ENCODE results near the gene EGFR. TPM values are rescaled to one million over a fixed set of nuclear protein-coding genes. Genes with fewer than 3 reads are reported as not detected.

The EGFR gene
- total RNA-seq, 5 donors from 2014 or later (not counting 1 experiment from before 2014, with no cell fraction given) = 0.16 to 0.79 (median 0.35) TPM; not detected in 2

DNA sequence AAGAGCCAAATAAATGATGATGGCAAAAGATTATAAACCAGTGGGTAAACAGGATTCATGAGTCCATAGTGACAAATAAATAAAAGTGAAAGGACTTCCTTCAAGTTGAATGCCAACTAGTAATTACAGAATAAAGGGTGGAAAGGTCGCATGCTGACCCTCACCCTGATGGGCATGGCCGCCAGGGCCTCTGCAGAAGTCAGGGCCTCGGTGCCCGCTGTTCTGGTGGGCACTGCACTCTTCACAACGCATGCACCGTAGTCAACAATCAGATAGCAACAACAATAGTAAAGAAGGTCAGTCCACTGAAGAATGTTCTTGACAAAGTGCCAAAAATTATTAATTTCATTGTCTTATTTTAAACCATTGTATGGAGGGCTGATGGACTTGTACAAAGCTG, 223.1 kb downstream of the EGFR start:
- H3K36me3 ChIP-seq (ENCODE audit: control insufficient read depth in 2 of 2, extremely low read depth in 1 of 2, insufficient read depth in 1 of 2, low read length in 1 of 2) = no peaks in the 10 kb centered on the region
- POLR2A ChIA-PET = no interaction called here
- CTCF ChIA-PET = no interaction called here
- H3K9me3 Mint-ChIP-seq = no peaks in the 10 kb centered on the region
- H3K4me1 Mint-ChIP-seq = no peaks in the 10 kb centered on the region
- H3K27me3 Mint-ChIP-seq = peaks cover 8 to 17% of the 10 kb centered on the region in 2 donors
- H3K4me1 ChIP-seq (ENCODE audit: control insufficient read depth in 1 of 2, extremely low read depth in 1 of 2, insufficient read depth in 2 of 2, low read length in 2 of 2) = no peaks in the 10 kb centered on the region
- ATAC-seq (replicated peaks in 1 of 4) = no peak
- H3K27ac ChIP-seq (ENCODE audit: low read length) = no peak overlapping the region
- no peaks in the 10 kb centered on the region for H3K9me3 ChIP-seq
- no peak overlapping the region for H3K4me3 ChIP-seq (ENCODE audit: control insufficient read depth in 1 of 2, extremely low read depth in 1 of 2, low read length in 1 of 2)
- no peak for DNase-seq
- H3K4me3 Mint-ChIP-seq = no peak overlapping the region
- peaks cover 2 to 18% of the 10 kb centered on the region in 2 experiments for H3K27me3 ChIP-seq (replicated peaks in 1 of 2; ENCODE audit: control insufficient read depth in 2 of 2, extremely low read depth in 1 of 2, insufficient read depth in 2 of 2, low read length in 1 of 2)
- H3K27ac Mint-ChIP-seq = no peak overlapping the region
- H3K36me3 Mint-ChIP-seq = no peaks in the 10 kb centered on the region
- WGBS (ENCODE audit: insufficient coverage) = no CpG with 5 or more reads among the region's 6 CpGs

DNA sequence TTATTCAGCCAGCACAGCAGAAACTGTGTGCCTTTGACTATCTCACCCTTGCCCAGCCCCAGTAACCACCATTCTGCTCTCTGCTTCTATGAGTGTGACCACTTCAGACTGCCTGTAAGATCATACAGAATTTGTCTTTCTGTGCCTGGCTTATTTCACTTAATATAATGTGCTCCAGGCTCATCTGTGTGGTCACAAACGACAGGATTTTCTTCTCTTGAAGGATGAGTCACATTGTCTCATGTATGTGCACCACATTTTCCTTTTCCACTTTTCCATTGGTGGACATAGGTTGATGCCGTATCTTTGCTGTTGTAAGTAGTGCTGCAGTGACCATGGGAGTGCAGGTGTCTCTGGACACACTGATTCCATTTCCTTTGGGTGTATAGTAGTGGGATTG, 223.8 kb downstream of the EGFR start:
- no CpG with 5 or more reads among the region's 2 CpGs for WGBS (ENCODE audit: insufficient coverage)
- CTCF ChIA-PET = no interaction called here
- no peak overlapping the region for H3K27ac ChIP-seq (ENCODE audit: low read length)
- POLR2A ChIA-PET = no interaction called here
- H3K9me3 Mint-ChIP-seq = no peaks in the 10 kb centered on the region
- H3K27me3 ChIP-seq (replicated peaks in 1 of 2; ENCODE audit: control insufficient read depth in 2 of 2, extremely low read depth in 1 of 2, insufficient read depth in 2 of 2, low read length in 1 of 2) = peaks cover 2 to 12% of the 10 kb centered on the region in 2 experiments
- no peaks in the 10 kb centered on the region for H3K36me3 ChIP-seq (ENCODE audit: control insufficient read depth in 2 of 2, extremely low read depth in 1 of 2, insufficient read depth in 1 of 2, low read length in 1 of 2)
- no peak overlapping the region for H3K27ac Mint-ChIP-seq
- H3K4me1 Mint-ChIP-seq = no peaks in the 10 kb centered on the region
- DNase-seq = no peak
- no peaks in the 10 kb centered on the region for H3K9me3 ChIP-seq
- peaks cover 8 to 15% of the 10 kb centered on the region in 2 donors for H3K27me3 Mint-ChIP-seq
- no peak overlapping the region for H3K4me3 ChIP-seq (ENCODE audit: control insufficient read depth in 1 of 2, extremely low read depth in 1 of 2, low read length in 1 of 2)
- ATAC-seq (replicated peaks in 1 of 4) = no peak
- no peaks in the 10 kb centered on the region for H3K36me3 Mint-ChIP-seq
- no peaks in the 10 kb centered on the region for H3K4me1 ChIP-seq (ENCODE audit: control insufficient read depth in 1 of 2, extremely low read depth in 1 of 2, insufficient read depth in 2 of 2, low read length in 2 of 2)
- no peak overlapping the region for H3K4me3 Mint-ChIP-seq

- Mint-ChIP-seq H3K27ac (no peak overlapping the region), H3K27me3 (peaks cover 11 to 21% of the 10 kb centered on the region in 2 donors), H3K9me3 (no peaks in the 10 kb centered on the region), H3K4me3 (no peak overlapping the region), H3K4me1 (no peaks in the 10 kb centered on the region), H3K36me3 (no peaks in the 10 kb centered on the region)
- CTCF ChIA-PET = no interaction called here
- ATAC-seq (replicated peaks in 1 of 4) (no peak), DNase-seq (no peak)
- Histone ChIP-seq H3K36me3 (ENCODE audit: control insufficient read depth in 2 of 2, extremely low read depth in 1 of 2, insufficient read depth in 1 of 2, low read length in 1 of 2) (no peaks in the 10 kb centered on the region), H3K27ac (ENCODE audit: low read length) (no peak overlapping the region), H3K27me3 (replicated peaks in 1 of 2; ENCODE audit: control insufficient read depth in 2 of 2, extremely low read depth in 1 of 2, insufficient read depth in 2 of 2, low read length in 1 of 2) (peaks cover 0 to 9% of the 10 kb centered on the region in 2 experiments), H3K9me3 (no peaks in the 10 kb centered on the region), H3K4me1 (ENCODE audit: control insufficient read depth in 1 of 2, extremely low read depth in 1 of 2, insufficient read depth in 2 of 2, low read length in 2 of 2) (no peaks in the 10 kb centered on the region), H3K4me3 (ENCODE audit: control insufficient read depth in 1 of 2, extremely low read depth in 1 of 2, low read length in 1 of 2) (no peak overlapping the region)
- POLR2A ChIA-PET = no interaction called here
- 75% methylated on average over 2 of the region's 13 CpGs for WGBS (ENCODE audit: insufficient coverage)
These were observed 225.4 kb downstream of the EGFR start for GRCh38 chr7:55244006-55244745.

DNA sequence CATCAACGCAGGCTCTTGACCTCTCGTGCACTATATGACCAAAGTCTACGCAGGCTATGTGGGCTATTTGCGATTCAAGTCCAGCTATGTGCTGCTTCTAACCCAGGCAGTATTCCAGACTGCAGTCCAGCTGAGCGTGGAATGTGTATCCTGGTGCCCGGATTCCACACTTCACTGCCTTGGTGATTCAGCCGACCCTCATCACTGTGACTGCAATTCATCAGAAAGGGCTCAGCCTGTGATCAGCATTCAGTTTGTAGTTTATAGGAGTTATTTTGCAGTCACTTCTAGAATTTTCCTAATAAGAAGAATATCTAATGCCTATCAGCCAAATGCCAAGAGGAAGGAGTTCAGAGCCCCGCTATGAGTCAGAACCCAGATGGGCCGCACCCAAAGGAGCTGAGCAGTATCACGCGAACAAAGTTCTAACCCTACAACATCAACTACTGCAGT, 226.5 kb downstream of the EGFR start:
- Histone ChIP-seq H3K36me3 (ENCODE audit: control insufficient read depth in 2 of 2, extremely low read depth in 1 of 2, insufficient read depth in 1 of 2, low read length in 1 of 2) (no peaks in the 10 kb centered on the region), H3K4me3 (ENCODE audit: control insufficient read depth in 1 of 2, extremely low read depth in 1 of 2, low read length in 1 of 2) (no peak overlapping the region), H3K9me3 (no peaks in the 10 kb centered on the region), H3K27ac (ENCODE audit: low read length) (no peak overlapping the region), H3K27me3 (replicated peaks in 1 of 2; ENCODE audit: control insufficient read depth in 2 of 2, extremely low read depth in 1 of 2, insufficient read depth in 2 of 2, low read length in 1 of 2) (peaks cover 0 to 9% of the 10 kb centered on the region in 2 experiments), H3K4me1 (ENCODE audit: control insufficient read depth in 1 of 2, extremely low read depth in 1 of 2, insufficient read depth in 2 of 2, low read length in 2 of 2) (no peaks in the 10 kb centered on the region)
- Mint-ChIP-seq H3K9me3 (no peaks in the 10 kb centered on the region), H3K4me1 (no peaks in the 10 kb centered on the region), H3K4me3 (no peak overlapping the region), H3K27ac (no peak overlapping the region), H3K27me3 (peaks cover 17 to 19% of the 10 kb centered on the region in 2 donors), H3K36me3 (no peaks in the 10 kb centered on the region)
- DNase-seq = no peak
- 89% methylated on average over 6 of the region's 11 CpGs for WGBS (ENCODE audit: insufficient coverage)
- ChIA-PET POLR2A (no interaction called here), CTCF (interaction anchor here in 1 of 2 donors (1.4 kb wide), 1 partner anchor 10 kb away, joined by 4 read pairs; no protein-coding TSS in a partner anchor)
- ATAC-seq (replicated peaks in 1 of 4) = no peak

- WGBS (ENCODE audit: insufficient coverage) = 82% methylated on average over 4 of the region's 5 CpGs
- POLR2A ChIA-PET = no interaction called here
These were observed 227.4 kb downstream of the EGFR start for GRCh38 chr7:55246171-55246570.

DNA sequence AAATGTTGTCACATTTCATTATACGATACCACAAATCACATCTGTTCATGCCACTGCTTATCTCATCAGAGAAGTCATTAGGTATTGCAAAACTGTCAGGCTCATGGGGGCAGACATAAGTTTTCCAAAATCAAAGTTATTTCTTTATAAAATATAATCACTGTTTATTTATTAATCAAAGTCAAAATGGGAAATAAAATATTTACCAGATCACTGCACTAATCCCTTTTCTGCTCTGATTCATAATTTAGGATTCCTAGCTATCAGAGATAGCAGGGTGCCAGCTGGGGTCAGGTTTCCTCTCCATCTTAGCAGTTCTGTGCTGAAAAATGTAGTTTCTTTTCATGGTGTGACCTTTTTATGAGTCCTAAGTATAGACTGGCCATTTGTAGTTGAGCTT, 228.6 kb downstream of the EGFR start:
- Mint-ChIP-seq H3K36me3 (no peaks in the 10 kb centered on the region), H3K9me3 (no peaks in the 10 kb centered on the region), H3K27me3 (peaks cover 31 to 34% of the 10 kb centered on the region in 2 donors), H3K4me1 (no peaks in the 10 kb centered on the region), H3K4me3 (no peak overlapping the region), H3K27ac (no peak overlapping the region)
- CTCF ChIA-PET = interaction anchor here in 1 of 2 donors (0.5 kb wide), 1 partner anchor 575 kb away, joined by 5 read pairs; no protein-coding TSS in a partner anchor
- POLR2A ChIA-PET = no interaction called here
- DNase-seq = no peak
- peaks cover 3 to 14% of the 10 kb centered on the region in 2 experiments for H3K27me3 ChIP-seq (replicated peaks in 1 of 2; ENCODE audit: control insufficient read depth in 2 of 2, extremely low read depth in 1 of 2, insufficient read depth in 2 of 2, low read length in 1 of 2)
- no CpG with 5 or more reads among the region's 1 CpG for WGBS (ENCODE audit: insufficient coverage)
- H3K36me3 ChIP-seq (ENCODE audit: control insufficient read depth in 2 of 2, extremely low read depth in 1 of 2, insufficient read depth in 1 of 2, low read length in 1 of 2) = no peaks in the 10 kb centered on the region
- no peak overlapping the region for H3K27ac ChIP-seq (ENCODE audit: low read length)
- H3K4me1 ChIP-seq (ENCODE audit: control insufficient read depth in 1 of 2, extremely low read depth in 1 of 2, insufficient read depth in 2 of 2, low read length in 2 of 2) = no peaks in the 10 kb centered on the region
- H3K9me3 ChIP-seq = no peaks in the 10 kb centered on the region
- ATAC-seq (replicated peaks in 1 of 4) = no peak
- H3K4me3 ChIP-seq (ENCODE audit: control insufficient read depth in 1 of 2, extremely low read depth in 1 of 2, low read length in 1 of 2) = no peak overlapping the region

More at GRCh38 chr7:55246171-55246570, 227.4 kb downstream of the EGFR start:
- no peak overlapping the region for H3K4me3 Mint-ChIP-seq
- no peaks in the 10 kb centered on the region for H3K4me1 ChIP-seq (ENCODE audit: control insufficient read depth in 1 of 2, extremely low read depth in 1 of 2, insufficient read depth in 2 of 2, low read length in 2 of 2)
- no peaks in the 10 kb centered on the region for H3K4me1 Mint-ChIP-seq
- no peaks in the 10 kb centered on the region for H3K9me3 ChIP-seq
- H3K27ac ChIP-seq (ENCODE audit: low read length) = no peak overlapping the region
- no peak for ATAC-seq (replicated peaks in 1 of 4)
- no peak overlapping the region for H3K4me3 ChIP-seq (ENCODE audit: control insufficient read depth in 1 of 2, extremely low read depth in 1 of 2, low read length in 1 of 2)
- DNase-seq = no peak
- H3K36me3 Mint-ChIP-seq = no peaks in the 10 kb centered on the region
- CTCF ChIA-PET = interaction anchor here in 1 of 2 donors (1.4 kb wide), 1 partner anchor 9 kb away, joined by 4 read pairs; no protein-coding TSS in a partner anchor
- H3K9me3 Mint-ChIP-seq = no peaks in the 10 kb centered on the region
- H3K27me3 ChIP-seq (replicated peaks in 1 of 2; ENCODE audit: control insufficient read depth in 2 of 2, extremely low read depth in 1 of 2, insufficient read depth in 2 of 2, low read length in 1 of 2) = peaks cover 0 to 9% of the 10 kb centered on the region in 2 experiments
- peaks cover 22% of the 10 kb centered on the region in 2 donors for H3K27me3 Mint-ChIP-seq
- no peak overlapping the region for H3K27ac Mint-ChIP-seq
- H3K36me3 ChIP-seq (ENCODE audit: control insufficient read depth in 2 of 2, extremely low read depth in 1 of 2, insufficient read depth in 1 of 2, low read length in 1 of 2) = no peaks in the 10 kb centered on the region

Data from T-cell (primary cell).